Ascending aorta (tissue), 2 donors: ENCODE measurements around the gene AQR. TPM values are rescaled to one million over a fixed set of nuclear protein-coding genes. Genes with fewer than 3 reads are reported as not detected.

Source experiments
- DNase-seq, 2 donors: peaks; one replicate each; pipeline ENCODE4 v3.0.0-alpha.2; 2019; ENCODE audit warnings: low spot score in 2 of 2
- H3K27ac ChIP-seq, 2 donors: fragments of 200-600 bp; sonication (generic); one replicate each; pipeline ENCODE4 v1.5.1; 2016 to 2017; ENCODE audit warnings: mild to moderate bottlenecking in 1 of 2
- H3K27me3 ChIP-seq: fragments of 200-600 bp; sonication (generic); one replicate; pipeline ENCODE4 v1.5.1; 2017
- H3K36me3 ChIP-seq, 2 donors: fragments of 200-600 bp; sonication (generic); one replicate each; pipeline ENCODE4 v1.5.1; 2016
- H3K4me1 ChIP-seq, 2 donors: fragments of 200-600 bp; sonication (generic); one replicate each; pipeline ENCODE4 v1.5.1; 2016 to 2017; ENCODE audit warnings: mild to moderate bottlenecking in 1 of 2
- H3K4me3 ChIP-seq, 2 donors: fragments of 200-600 bp; sonication (generic); one replicate each; pipeline ENCODE4 v1.5.1; 2016 to 2017; ENCODE audit warnings: mild to moderate bottlenecking in 1 of 2
- H3K9me3 ChIP-seq, 2 donors: fragments of 200-600 bp; sonication (generic); one replicate each; pipeline ENCODE4 v1.5.1; 2016
- CTCF ChIP-seq, 3 experiments: fragments of 200-600 bp in 2 of 3; fragments of 450-650 bp in 1 of 3; sonication (generic) in 2 of 3; IDR thresholded peaks; one replicate each; pipeline ENCODE4 v1.5.1; 2016 to 2019; ENCODE audit warnings: antibody characterized with exemption in 3 of 3, mild to moderate bottlenecking in 1 of 3, moderate library complexity in 1 of 3
- intact Hi-C: fragments of 100-400 bp; cut with DNase I; formaldehyde crosslinking; loops from one replicate; pipeline ENCODE4 v1.15.1; 2023
- total RNA-seq: library from RNA; depleted of rRNA; stranded (reverse); fragments of >200 nt; gene quantifications from one replicate; pipeline ENCODE4 v1.1.0, GENCODE V29; 2016

AQR gene
- 17.5 TPM for total RNA-seq

DNA sequence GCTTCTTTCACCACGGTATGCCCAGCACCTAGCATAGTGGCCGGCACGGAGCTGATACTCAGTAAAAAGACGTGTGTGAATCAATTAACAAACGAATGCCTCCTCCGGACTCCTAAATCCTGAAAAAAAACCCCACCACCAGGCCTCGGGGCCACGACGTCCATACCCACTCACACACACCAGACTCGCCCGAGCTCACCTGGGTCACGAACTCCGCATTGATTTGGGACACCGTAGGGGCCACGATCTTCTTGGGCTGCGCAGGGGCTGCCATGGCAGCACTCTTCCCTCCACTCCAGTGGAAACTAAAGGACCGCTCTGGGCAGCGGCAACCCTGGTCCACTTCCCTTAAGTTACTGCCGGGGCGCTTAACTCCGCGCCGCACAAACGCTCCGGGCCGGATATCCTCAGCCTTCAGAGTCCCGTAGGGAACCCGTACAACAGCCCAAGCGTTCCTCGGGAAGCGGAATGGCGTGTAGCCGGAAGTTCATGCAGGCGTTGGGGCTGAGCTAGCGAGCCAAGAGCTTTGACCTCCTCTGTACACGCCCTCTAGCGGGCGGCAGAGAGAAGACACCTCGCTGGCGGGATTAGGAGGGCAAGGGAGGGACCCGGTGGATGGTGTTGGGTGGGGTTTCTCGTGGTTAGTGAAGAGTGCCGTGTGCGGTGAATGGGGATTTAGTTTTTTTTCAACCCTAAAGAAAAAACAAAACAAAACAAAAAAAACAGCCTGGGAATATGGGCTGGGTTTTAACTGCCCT lies at the start of gene AQR:
Gene AQR (minus strand): TSS at position 403 of the 758 bp plus-strand sequence. CDS start 129 bp downstream, at position 274.
- peak; percentile 74 to 95 (median 83) for TF ChIP-seq CTCF (IDR thresholded peaks at IDR 0.05)
- Histone ChIP-seq H3K9me3 (no peaks in the 10 kb centered on the region), H3K27ac (peak within 1 kb of the TSS; percentile 79 to 81), H3K4me1 (peaks cover 0 to 27% of the 10 kb centered on the region in 2 donors), H3K4me3 (peak within 1 kb of the TSS; percentile 79 to 86), H3K27me3 (no peaks in the 10 kb centered on the region), H3K36me3 (no peaks in the 10 kb centered on the region)
- intact Hi-C loops = loop anchor here (1.0 kb wide), 1 partner anchor 19 kb away; the partner anchor contains the start of gene ZNF770
- peak; percentile 83 to 98 for DNase-seq

DNA sequence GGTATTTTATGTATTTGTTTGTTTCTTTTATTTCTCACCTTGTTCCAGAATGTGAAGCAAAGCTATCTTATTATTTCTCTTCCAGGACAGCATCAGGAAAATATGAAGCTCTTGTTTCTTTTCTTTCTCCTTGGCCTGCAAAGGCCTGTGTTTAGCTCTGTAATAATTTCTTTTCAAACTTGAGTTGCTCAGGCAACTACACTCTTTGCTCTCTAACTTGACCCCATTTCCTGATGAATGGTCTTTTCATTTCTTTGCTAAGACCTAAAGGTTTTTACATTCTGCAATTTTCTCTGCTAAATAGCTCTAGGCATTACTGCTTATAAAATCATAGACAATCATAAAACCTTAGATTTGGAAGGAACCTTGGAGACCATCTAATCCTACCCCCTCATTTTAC lies 44.7 kb upstream of the AQR start:
- no peak overlapping the region for H3K27ac ChIP-seq
- TF ChIP-seq CTCF (IDR thresholded peaks at IDR 0.05) = no peak
- no peaks in the 10 kb centered on the region for H3K27me3 ChIP-seq
- intact Hi-C loops = no loop called here
- H3K9me3 ChIP-seq = no peaks in the 10 kb centered on the region
- no peak for DNase-seq
- H3K4me3 ChIP-seq = no peak overlapping the region
- no peaks in the 10 kb centered on the region for H3K4me1 ChIP-seq
- H3K36me3 ChIP-seq = no peaks in the 10 kb centered on the region

DNA sequence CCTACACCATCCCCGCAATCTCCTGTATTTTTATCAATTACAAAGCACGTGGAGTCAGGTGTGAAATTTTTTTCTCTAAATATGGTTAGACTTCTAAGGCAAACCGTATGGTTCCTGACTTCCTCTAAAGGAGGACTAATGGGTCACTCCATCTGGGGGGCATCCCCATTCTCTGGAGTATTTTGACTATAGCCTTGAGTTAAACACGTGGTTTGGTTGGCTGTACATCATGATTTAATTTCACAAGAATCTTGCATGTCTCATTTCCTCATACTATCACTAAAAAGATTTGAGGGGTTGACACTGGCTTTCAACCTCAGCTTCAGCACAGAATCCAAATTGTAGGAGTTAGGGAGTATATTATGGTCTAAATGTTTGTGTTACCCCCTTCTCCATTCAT lies 43.8 kb upstream of the AQR start:
- no peak overlapping the region for H3K27ac ChIP-seq
- H3K4me1 ChIP-seq = no peaks in the 10 kb centered on the region
- TF ChIP-seq CTCF (IDR thresholded peaks at IDR 0.05) = no peak
- no peak overlapping the region for H3K4me3 ChIP-seq
- H3K36me3 ChIP-seq = no peaks in the 10 kb centered on the region
- H3K9me3 ChIP-seq = no peaks in the 10 kb centered on the region
- DNase-seq = no peak
- intact Hi-C loops = no loop called here
- H3K27me3 ChIP-seq = no peaks in the 10 kb centered on the region

- Histone ChIP-seq H3K27me3 (no peaks in the 10 kb centered on the region), H3K4me3 (no peak overlapping the region), H3K9me3 (no peaks in the 10 kb centered on the region), H3K27ac (no peak overlapping the region), H3K4me1 (no peaks in the 10 kb centered on the region), H3K36me3 (no peaks in the 10 kb centered on the region)
- intact Hi-C loops = no loop called here
- DNase-seq = no peak
- TF ChIP-seq CTCF (IDR thresholded peaks at IDR 0.05) = no peak
Observed at GRCh38 chr15:35007397-35007796, 37.9 kb upstream of the AQR start.

DNA sequence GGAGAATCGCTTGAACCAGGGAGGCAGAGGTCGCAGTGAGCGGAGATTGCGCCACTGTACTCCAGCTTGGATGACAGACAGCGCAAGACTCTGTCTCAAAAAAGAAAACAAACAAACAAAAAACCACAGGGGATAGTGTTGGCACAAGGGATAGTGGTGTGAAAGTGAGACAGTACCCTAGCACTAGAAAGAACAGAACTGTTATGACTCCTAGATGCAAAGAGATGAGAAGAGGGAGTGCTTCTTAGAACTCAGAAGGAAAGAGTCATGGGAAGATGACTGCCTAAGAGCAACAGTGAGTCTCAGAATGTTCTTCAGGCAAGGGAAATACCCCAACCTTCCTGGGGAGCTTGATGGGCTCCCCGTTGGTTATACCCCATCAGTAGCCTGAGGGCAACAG lies 36.4 kb upstream of the AQR start:
- Histone ChIP-seq H3K27me3 (no peaks in the 10 kb centered on the region), H3K9me3 (no peaks in the 10 kb centered on the region), H3K4me1 (no peaks in the 10 kb centered on the region), H3K27ac (no peak overlapping the region), H3K36me3 (no peaks in the 10 kb centered on the region), H3K4me3 (no peak overlapping the region)
- DNase-seq = no peak
- intact Hi-C loops = no loop called here
- TF ChIP-seq CTCF (IDR thresholded peaks at IDR 0.05) = no peak
